G401 (cell line): ENCODE data around the gene CACNA1A. TPM values are rescaled to one million over a fixed set of nuclear protein-coding genes. Genes with fewer than 3 reads are reported as not detected.

ENCODE experiments used
- DNase-seq: peaks from one replicate; pipeline ENCODE4 v3.0.0-alpha.2; 2015; ENCODE audit warnings: low spot score
- in situ Hi-C: cut with HindIII; loops from 2 replicates; pipeline ENCODE4 v1.10.0; 2016; ENCODE audit warnings: low sequenced_read_pairs, mixed read lengths
- total RNA-seq: library from RNA; depleted of rRNA; stranded (reverse); fragments of >200 nt; shearing (Covaris generic); gene quantifications from 2 replicates; pipeline ENCODE4 v1.2.3, GENCODE V29; 2014

Gene CACNA1A
- total RNA-seq, 1 experiment from 2014 or later: 0.24 TPM

DNA sequence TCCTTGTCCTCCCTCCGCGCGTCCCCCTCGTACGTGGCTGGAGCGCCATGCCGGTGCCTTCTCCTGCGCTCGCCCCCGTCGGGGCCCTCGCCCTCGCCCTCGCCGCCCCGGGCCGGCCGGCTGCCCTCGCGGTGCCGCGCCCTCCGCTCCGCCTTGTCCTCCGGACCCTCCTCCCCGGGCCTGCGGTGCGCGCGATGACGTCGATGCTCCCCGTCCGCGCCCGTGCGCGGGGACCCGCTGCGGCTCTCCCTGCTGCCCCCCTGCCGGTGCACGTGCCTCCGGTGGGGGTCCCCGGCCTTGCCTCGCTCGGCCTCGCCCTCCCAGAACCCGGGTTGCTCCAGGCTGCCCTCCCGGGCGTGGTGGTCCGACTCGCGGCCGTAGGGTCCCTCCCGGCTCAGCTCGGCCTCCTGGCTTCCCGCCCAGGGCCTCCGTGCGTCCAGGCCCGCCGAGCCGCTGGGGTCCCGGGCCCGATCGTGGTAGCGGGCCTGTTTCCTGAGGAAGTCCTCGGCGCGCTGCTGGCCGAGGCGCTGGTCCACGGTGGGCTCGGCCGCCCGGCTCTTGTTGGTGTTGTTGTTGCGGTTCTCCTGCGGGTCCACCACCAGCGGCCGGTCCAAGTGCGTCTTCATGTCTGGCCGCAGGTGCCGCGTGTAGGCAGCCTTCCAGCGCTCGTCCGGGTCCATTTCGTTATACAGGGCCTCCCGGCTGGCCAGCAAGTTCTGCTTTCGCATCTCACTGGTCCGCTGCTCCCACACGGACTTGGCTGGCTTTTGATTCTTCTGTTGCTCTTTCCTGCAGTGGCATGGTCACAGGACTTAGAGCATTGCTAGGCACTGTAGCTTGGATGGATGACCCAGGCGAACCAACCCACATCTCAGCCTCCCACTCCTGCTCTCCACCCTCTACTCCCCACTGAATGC is 207.5 kb downstream of the CACNA1A start:
- in situ Hi-C loops: no loop called here
- peak; percentile 78 for DNase-seq

DNA sequence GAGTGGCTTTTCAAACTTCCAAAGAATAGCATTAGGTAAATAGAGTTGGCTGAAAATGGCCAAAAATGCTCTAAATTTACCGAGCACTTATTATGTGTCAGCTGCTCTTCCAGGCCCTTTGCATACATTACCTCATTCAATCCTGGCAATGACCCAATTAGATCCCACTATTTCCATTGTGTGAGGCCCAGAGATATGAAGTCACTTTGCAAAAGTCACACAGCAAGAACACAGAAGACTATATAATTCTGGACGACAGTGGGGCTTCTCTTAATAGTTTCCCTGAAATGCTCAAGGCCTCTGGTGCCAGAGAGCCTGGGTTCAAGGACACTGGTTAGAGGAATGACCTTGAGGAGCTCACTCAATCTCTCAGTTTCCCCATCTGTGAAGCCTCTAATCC is 209.3 kb downstream of the CACNA1A start:
- in situ Hi-C loops: no loop called here
- no peak for DNase-seq

DNA sequence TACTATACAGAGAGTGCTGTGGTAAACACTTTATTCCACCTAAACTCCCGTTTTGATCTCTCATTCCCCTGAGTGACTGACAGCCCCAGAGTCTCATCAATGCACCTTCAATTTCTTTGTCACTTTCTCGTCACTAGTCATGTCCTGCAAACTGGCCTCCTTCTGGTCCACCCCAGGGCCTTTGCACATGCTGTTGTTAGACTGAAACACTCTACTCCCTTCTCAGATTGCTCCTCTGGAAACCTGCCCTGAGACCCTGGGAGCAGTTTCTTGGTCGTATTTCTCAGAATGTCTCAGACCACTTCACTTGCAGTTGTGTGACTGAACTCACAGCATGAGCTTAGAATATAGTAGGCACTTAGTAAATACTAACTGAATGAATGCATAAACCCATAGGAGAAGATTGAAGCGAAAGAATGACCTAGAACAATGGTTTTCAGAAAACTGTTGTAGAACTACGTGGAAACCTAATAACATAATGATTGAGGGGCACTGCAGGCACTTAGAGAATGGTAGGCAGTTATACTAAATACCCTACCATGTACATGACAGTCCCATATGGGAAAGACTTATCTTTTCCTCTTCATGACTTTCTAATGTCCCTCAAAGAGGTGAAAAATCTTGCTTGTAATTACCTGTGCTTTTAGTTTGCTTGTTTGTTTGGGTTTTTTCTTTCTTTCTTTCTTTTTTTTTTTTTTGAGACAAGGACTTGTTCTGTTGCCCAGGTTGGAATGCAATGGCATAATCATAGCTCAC is 211.3 kb downstream of the CACNA1A start:
- DNase-seq: no peak
- in situ Hi-C loops: no loop called here

DNA sequence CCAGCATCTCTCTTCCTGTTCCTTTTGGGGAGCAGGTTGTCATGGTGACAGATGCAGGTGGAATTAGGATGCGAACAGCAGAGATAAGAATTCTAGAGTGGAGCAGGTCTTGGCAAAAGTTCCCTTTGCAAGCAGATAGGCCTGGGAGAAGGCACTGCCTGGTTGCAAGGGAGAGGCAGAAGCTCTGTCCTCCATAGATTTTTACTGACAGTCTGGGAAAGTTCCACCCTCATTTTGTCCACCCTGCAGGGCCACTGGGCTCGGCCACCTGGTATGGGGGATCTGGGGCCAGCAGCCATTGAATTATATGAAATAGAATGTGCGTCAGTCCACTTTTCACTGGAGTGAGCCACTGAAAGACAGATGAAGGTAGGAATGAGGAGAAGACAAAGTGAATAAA is 214.4 kb downstream of the CACNA1A start:
- in situ Hi-C loops: no loop called here
- peak; percentile 81 for DNase-seq

DNA sequence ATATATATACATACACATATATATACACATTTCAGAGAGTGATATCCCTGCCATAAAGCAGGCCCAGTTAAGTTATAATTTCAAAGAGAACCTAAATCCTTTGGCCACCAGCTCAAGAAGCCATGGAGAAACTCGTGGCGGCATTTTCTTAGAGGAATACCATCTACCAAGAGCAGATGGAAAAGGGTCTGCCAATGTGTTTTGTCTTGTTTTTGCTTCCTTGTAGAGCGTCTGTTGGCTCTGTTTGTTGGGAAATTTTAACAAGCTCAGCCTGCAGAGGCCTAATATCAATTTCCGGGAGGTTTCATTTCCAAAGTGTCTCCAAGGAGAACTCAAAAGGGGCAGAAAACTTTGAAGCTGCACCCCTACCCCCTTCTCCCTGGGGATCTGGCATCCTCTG is 215.5 kb downstream of the CACNA1A start:
- in situ Hi-C loops: no loop called here

DNA sequence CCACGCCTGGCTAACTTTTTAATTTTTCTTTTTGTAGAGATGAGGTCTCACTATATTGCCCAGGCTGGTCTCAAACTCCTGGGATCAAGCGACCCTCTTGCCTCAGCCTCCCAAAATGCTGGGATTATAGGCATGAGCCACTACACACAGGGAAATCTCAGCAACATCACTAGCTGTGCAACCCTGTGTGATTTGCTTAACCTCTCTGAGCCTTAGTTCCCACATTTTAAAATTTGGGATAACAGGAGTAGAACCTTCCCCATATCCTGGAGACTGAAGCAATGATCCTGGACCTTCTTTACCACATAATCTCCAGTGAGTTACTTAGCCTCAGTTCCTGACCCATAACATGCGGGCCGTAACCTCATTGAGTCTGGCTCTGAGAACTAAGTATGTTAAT is 217.0 kb downstream of the CACNA1A start:
- DNase-seq: no peak
- in situ Hi-C loops: no loop called here

More for the DNA sequence above, 215.5 kb downstream of the CACNA1A start:
- peak; percentile 48 for DNase-seq

DNA sequence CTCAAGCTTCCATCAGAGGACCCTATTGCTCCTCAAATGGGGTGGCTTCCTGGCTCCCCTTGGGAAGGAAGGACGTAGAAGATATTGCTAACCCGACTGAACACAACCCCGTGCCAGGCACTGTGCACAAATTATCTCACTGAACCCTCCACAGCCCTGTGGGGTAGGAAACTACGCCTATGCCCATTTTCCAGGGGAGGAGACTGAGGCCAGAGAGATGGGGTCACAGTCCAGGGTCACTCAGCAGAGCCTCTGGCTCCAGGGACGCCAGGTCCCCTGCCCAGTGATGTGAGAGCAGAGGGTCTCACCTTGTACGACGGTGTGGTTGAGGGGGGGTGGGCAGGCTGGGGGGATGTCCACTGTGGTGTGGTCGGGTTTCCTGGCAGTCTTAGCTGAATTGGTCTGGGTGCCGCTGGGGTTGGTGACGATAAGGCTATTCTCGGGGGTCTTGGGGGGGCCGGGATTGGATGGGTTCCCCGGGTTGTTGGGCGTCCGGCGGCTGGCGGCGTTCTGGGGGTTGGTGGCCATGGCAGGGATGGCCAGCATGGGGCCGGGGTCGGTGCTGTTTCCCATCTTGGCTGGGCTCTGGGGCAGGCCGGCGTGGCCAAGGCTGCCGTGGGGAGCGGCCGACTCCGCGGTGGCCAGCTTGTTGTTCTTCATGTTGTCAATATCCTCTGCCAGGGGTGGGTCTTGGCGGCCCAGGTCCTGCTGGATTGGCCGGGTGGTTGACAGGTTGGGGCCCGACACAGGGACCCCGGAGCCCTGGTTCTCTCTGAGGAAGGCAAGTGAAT is 219.9 kb downstream of the CACNA1A start:
- no peak for DNase-seq
- in situ Hi-C loops: no loop called here

DNA sequence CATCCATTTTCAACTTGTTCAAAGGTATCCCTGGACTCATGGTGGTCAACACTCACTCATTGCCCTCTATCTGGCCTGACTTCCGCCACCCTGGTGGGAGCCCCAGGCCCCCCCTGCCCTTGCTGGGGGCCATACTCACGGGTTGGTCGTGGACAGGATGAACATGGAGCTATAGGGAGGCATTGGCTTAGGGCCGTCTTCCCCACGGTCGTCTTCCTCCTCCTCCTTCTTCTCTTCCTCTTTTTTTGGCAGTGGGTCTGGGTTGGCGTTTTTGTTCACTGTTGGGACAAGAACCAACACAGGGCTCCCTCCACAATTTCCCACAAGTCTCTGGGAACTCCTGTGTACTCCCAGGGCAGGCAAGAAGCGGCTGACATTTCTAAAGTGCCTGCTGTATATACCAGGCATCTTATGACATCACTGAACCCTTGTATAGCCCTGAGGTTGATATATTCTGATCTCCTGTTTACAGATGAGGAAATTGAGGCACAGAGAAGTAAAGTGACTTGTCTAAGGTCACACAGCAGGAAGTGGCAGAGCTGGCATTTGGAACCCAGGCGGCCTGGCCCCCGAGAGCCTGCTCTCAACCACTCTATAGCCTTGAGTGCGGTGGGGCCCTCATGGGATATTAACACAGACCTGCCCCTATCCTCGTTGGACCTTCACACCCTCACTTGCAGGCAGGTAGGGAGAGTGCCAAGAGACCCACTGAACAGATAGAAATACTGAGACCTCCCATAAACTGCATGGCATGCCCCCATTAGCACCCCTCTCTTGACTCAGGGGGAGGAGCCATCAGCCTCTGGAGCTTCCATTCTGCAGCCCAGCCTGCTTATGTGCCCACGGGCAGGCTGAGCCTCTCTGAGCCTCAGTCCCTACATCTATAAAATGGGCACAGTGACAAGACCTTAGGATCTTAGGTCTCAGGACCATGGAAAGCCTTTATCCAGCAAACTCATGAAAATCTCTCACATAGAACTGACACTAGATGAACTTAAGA is 221.1 kb downstream of the CACNA1A start:
- no peak for DNase-seq
- in situ Hi-C loops: no loop called here

DNA sequence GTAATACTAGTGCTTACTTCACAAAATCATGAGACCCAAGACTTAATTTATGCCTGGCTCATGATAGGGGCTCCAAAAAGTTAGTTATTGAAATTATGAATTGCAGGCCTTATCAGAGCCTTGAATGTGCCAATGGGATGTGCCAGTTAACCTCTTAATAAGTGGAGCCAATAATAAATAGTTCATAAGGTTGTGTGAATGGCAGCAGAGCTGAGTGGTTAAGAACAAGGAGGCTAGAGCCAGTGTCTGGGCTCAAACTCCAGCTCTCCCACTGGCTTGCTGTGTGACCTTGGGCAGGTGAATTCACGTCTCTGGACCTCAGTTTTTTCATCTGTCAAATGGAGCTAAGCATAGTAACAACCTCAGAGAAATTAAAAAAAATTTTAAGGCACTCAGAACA is 222.4 kb downstream of the CACNA1A start:
- in situ Hi-C loops: no loop called here
- no peak for DNase-seq

DNA sequence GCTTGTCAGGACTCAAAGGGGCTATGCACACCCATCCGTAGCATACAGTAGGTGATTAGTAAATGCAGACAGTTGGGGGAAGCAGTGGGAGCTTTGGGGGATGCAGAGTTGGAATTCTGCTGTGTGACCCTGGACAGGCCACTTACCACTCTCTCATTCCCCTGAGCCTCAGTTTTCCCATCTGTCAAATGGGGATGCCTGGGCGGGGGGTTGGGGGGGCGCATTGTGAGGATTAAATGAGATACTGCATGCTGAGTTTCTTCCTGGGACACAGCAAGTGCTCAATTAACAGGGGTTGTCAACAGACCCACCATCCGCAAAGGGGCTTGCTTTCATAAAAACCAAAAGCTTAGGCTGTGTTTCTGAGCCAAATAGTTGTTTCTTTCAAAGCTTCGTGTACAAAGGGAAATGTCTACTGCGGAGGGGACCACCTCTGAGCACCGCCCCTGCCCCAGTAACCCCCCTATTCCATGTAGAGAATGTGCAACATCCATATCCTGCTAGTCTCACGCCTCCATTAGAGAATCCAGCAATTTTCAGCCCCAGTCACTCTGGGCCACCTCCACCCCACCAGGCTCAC is 223.7 kb downstream of the CACNA1A start:
- no peak for DNase-seq
- in situ Hi-C loops: no loop called here

DNA sequence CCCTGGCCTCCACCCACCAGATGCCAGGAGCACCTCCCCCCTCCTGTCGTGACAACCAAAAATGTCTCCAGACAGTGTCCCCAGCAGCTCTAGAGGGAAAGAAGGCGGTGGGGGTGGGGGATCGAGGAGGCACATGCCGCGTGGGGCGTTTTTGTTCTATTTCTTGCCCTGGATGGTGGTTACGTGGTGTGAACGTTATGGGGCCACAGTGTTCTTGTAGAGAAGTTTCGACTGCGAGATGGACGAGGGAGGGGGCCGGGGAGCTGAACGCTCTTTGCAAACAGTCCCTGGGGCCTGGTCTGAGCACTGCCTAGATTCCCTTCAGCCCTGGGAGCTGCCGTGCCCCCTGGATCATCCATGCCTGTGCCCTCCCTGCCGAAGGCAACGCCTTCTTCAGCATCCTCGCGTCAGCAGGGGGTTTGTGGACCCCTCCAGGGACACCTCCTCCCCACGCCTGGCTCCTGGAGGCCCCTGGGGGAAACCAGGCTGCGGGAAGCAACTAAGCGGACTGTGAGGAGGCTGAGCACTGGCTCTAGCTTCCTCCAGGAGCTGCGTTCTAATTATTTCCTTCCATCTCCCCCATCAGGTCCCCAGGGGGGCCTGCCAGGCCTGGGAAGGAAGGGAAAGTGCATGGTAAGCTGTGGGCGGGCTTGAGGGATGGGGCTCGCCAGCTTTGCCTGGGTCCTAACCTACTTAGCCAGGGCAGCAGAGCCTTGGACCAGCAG is 224.6 kb downstream of the CACNA1A start:
- in situ Hi-C loops: no loop called here

DNA sequence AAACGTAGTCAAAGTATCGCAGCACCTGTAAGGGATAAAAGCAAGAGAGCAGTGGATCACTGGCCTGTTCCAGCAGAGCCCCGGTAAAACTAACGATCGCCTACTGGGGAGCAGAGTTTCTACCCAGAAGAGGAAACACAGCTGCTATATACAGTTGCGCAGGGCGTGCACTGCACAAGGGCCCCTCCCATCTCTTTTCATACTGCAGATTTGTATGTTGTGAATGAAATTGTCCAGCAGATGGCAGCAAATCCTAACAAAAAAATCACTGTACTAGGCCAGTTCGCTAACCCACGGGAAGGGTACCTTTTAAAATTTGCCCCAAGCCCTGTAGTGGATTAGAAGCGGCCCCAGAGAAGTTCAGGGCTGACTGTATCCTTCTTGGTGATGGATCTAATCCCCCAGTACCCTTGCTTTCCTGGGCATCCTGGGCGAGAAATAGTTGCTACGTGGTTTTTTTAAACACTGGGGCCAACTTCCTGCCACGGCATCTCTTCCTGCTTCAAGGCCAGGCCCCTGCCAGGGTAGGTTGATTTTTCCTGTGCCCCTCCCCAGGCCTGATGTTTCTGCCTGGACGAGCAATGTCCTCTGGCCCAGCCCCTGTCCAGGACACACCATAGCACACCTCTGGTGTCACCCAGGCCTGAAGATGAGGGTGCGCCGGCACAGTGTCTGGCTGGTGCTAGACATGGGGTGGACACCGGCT is 229.0 kb downstream of the CACNA1A start:
- in situ Hi-C loops: no loop called here
- DNase-seq: peak; percentile 89

More for the DNA sequence above, 224.6 kb downstream of the CACNA1A start:
- DNase-seq: no peak

DNA sequence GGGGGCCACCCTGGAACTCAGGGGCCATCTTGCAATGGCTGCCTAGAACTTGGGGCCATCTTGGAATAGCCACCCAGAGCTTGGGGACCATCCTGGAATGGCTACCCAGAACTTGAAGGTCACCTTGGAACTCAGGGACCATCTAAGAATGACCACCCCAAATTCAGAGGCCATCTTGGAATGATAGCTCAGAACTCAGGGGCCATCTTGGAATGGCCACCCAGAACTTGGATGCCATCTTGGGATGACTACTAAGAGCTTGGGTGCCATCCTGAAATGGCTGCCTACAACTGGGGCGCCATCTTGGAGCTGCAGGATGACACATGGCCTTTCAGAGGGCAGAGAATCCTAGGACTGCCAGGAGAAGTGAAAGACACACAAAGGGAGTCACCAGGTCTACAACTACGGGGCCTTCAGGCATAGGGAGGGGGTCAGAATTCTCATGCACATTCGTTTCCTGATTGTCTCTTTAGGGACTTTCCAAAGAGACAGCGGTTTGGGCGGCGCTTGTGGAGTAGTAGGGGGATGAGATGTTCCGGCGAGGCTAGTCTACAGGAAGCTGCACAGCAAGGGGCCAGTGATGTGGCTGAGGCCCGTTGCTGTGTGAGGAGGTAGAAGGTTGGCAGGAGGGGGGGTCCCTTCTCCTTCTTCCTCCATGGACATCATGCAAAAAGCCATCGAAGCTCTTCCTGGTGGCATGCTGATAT is 231.1 kb downstream of the CACNA1A start:
- DNase-seq: no peak
- in situ Hi-C loops: no loop called here

DNA sequence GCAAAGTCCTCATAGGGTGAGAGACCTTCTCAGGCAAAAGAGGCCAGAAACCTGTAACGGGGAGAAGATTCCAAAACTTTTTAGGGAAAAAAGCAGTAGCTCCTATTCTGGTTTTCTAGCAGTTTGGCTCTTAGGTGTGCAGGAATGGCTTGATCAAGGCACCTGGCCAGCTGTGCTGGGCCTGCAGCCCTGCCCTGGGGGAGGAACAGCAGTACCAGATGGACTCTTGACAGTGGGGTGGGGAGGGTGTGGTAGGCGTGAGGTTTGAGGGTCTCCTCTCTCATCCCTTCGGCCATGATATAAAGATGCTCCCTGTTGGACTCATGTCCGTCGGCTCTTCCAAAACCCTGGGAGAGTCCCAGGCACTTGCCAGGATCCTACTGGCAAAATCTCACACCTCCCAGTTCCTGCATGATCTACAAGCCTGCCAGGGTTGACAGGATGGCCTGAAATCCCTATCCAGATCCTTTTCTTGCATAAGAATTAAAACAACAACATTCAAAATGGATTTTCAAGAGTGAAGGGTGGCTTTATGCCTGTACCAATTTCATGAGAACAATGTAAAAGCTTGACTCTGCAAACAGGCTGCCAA is 235.7 kb downstream of the CACNA1A start:
- peak; percentile 82 for DNase-seq
- in situ Hi-C loops: no loop called here

DNA sequence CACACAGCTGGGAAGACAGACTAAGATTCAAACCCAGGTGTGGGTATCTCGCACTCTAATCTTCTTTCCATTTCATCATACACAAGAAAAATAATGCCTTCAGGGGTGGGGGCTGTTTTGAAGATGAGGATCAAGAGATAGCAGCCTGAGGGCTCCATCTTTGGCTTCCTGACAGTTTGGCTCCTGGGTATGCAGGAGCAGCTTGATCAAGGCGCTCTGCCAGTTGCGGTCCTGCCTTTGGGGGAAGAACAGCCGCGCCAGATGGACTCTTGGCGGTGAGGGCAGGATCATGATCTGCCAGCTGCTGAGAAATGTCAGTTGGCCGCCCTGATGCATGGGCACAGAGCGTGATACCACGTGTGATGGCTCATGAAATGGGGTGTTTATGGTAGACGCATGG is 236.9 kb downstream of the CACNA1A start:
- in situ Hi-C loops: no loop called here
- peak; percentile 74 for DNase-seq

DNA sequence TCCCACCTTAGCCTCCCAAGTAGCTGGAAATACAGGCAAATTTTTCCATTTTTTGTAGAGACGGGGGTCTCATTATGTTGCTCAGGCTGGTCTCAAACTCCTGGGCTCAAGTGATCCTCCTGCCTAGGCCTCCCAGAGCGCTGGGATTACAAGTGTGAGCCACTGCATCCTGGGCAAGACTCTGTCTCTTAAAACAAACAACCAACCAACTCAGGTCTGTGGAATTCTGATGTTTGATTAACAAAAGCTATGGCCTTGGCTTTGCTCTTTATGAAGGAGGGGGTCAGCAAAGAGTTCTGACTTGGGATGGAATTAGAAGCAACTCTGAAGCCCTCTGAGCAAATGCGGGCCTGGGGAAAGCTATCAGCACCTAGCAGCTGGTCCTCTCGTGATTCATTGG is 238.4 kb downstream of the CACNA1A start:
- DNase-seq: no peak
- in situ Hi-C loops: no loop called here
